Activated T-helper 17 cell treated with anti-CD3 and anti-CD28 coated beads, Interleukin-2, amount 50 U/mL, for 72 hours (primary cell): Measurements from ENCODE around the gene SYMPK. TPM values are rescaled to one million over a fixed set of nuclear protein-coding genes. Genes with fewer than 3 reads are reported as not detected.
A peak's percentile ranks its signal among the peaks of the same experiment; 100 is the strongest.

Source experiments
- ATAC-seq: fragments of 150-1000 bp; cut with Tn5 transposase; replicated peaks from 2 replicates; pipeline ENCODE4 v1.10.0; 2021; ENCODE audit warnings: mild to moderate bottlenecking, moderate library complexity
- H3K27ac Mint-ChIP-seq: one replicate; pipeline ENCODE4 v1.8.0; 2022; ENCODE audit warnings: mixed read lengths
- H3K27me3 Mint-ChIP-seq: one replicate; pipeline ENCODE4 v1.8.0; 2022; ENCODE audit warnings: mixed read lengths
- H3K36me3 Mint-ChIP-seq: one replicate; pipeline ENCODE4 v1.8.0; 2022; ENCODE audit warnings: low read depth, mild to moderate bottlenecking, mixed read lengths
- H3K4me1 Mint-ChIP-seq: one replicate; pipeline ENCODE4 v1.8.0; 2022; ENCODE audit warnings: mixed read lengths
- H3K4me3 Mint-ChIP-seq: one replicate; pipeline ENCODE4 v1.8.0; 2022; ENCODE audit warnings: mild to moderate bottlenecking, mixed read lengths
- H3K9me3 Mint-ChIP-seq: one replicate; pipeline ENCODE4 v1.8.0; 2022; ENCODE audit warnings: mixed read lengths
- total RNA-seq, 2 donors: library from RNA; stranded (reverse); gene quantifications; one replicate each; pipeline ENCODE4 v1.2.3, GENCODE V29; 2022

The SYMPK gene
- total RNA-seq, 2 donors from 2014 or later, result 98.2 to 122 TPM

- Mint-ChIP-seq H3K4me1 (no peaks in the 10 kb centered on the region), H3K36me3 (peaks cover 96% of the 10 kb centered on the region), H3K4me3 (no peak overlapping the region), H3K27me3 (no peaks in the 10 kb centered on the region), H3K27ac (no peak overlapping the region), H3K9me3 (no peaks in the 10 kb centered on the region)
- ATAC-seq, result no peak
Observed at GRCh38 chr19:45828945-45829344, 34.0 kb downstream of the SYMPK start.

GRCh38 chr19:45828523-45828922, 34.4 kb downstream of the SYMPK start:
- Mint-ChIP-seq H3K4me1 (no peaks in the 10 kb centered on the region), H3K36me3 (peaks cover 94% of the 10 kb centered on the region), H3K4me3 (no peak overlapping the region), H3K9me3 (no peaks in the 10 kb centered on the region), H3K27ac (no peak overlapping the region), H3K27me3 (no peaks in the 10 kb centered on the region)
- no peak for ATAC-seq

GRCh38 chr19:45827459-45828093, 35.4 kb downstream of the SYMPK start:
- no peak overlapping the region for H3K4me3 Mint-ChIP-seq
- H3K27me3 Mint-ChIP-seq, result no peaks in the 10 kb centered on the region
- no peak overlapping the region for H3K27ac Mint-ChIP-seq
- H3K36me3 Mint-ChIP-seq, result peaks cover 94% of the 10 kb centered on the region
- H3K4me1 Mint-ChIP-seq, result no peaks in the 10 kb centered on the region
- no peak for ATAC-seq
- no peaks in the 10 kb centered on the region for H3K9me3 Mint-ChIP-seq

DNA sequence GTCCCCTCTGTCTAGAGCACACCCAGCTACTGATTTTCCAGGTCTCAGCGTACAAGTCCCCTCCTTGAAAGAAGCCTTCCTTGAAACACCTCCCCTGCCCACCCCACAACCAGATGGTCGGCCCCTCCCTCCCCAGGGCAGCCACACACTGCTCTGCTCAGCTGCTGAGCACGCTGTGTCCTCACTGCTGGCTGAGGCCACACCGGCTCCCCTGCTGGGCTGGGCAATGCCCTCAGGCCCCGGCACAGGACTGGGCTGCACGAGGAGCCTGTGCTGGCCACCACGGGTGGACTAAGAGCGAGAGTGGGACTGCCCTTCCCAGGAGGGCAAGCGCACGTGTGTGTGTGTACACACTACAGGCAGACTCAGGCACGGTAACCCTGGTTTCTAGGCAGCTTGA, 36.0 kb downstream of the SYMPK start:
- Mint-ChIP-seq H3K27ac (no peak overlapping the region), H3K36me3 (peaks cover 88% of the 10 kb centered on the region), H3K27me3 (no peaks in the 10 kb centered on the region), H3K4me3 (no peak overlapping the region), H3K9me3 (no peaks in the 10 kb centered on the region), H3K4me1 (no peaks in the 10 kb centered on the region)
- no peak for ATAC-seq

- Mint-ChIP-seq H3K9me3 (no peaks in the 10 kb centered on the region), H3K27ac (no peak overlapping the region), H3K36me3 (peaks cover 85% of the 10 kb centered on the region), H3K4me3 (no peak overlapping the region), H3K4me1 (no peaks in the 10 kb centered on the region), H3K27me3 (no peaks in the 10 kb centered on the region)
- ATAC-seq, result no peak
Observed at GRCh38 chr19:45825917-45826893, 36.7 kb downstream of the SYMPK start.

DNA sequence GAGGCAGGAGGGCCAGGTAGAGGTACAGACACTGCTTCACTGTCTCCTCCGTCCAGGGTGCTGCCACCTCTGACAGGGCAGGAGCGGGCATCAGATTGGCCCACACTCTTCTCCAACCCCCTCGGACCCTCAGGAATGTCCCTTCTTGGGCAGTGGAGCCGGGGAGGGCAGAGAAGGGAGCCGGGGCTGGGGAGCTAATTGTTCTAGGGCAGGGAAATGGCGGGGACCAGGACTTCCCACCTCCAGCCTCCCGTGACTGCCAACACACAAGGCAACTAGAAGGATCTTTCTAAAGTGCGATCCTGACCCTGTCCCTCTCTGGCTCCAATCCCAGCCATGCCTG, 37.7 kb downstream of the SYMPK start:
- Mint-ChIP-seq H3K9me3 (no peaks in the 10 kb centered on the region), H3K36me3 (peaks cover 78% of the 10 kb centered on the region), H3K27ac (no peak overlapping the region), H3K4me3 (no peak overlapping the region), H3K27me3 (no peaks in the 10 kb centered on the region), H3K4me1 (no peaks in the 10 kb centered on the region)
- ATAC-seq, result no peak

GRCh38 chr19:45824531-45825262, 38.2 kb downstream of the SYMPK start:
- no peaks in the 10 kb centered on the region for H3K4me1 Mint-ChIP-seq

DNA sequence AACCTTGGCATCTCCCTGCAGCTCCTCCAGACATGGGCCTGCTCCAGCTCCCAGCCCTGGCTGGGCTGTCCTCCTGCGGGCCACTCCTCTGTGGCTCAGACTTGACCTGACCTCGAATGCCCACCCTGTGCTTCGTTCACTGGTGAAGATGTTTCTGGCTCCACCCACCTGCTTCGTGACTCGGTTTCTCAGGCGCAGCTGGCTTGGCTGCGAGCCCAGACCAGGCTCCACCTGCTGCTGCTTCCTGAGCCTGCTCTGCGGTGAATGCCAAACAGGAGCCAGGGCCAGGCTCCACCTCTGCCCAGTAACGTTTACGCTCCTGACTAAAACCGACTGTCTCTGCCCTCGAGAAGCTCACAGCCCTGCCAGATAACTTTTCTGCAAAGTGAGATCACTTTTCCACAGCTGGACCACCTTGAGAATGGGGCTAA, 38.9 kb downstream of the SYMPK start:
- Mint-ChIP-seq H3K4me3 (no peak overlapping the region), H3K9me3 (no peaks in the 10 kb centered on the region), H3K36me3 (peaks cover 72% of the 10 kb centered on the region), H3K27ac (no peak overlapping the region), H3K4me1 (no peaks in the 10 kb centered on the region), H3K27me3 (no peaks in the 10 kb centered on the region)
- ATAC-seq, result no peak

More at GRCh38 chr19:45824531-45825262, 38.2 kb downstream of the SYMPK start:
- ATAC-seq, result no peak
- H3K36me3 Mint-ChIP-seq, result peaks cover 72% of the 10 kb centered on the region
- H3K9me3 Mint-ChIP-seq, result no peaks in the 10 kb centered on the region
- no peaks in the 10 kb centered on the region for H3K27me3 Mint-ChIP-seq
- H3K4me3 Mint-ChIP-seq, result no peak overlapping the region
- H3K27ac Mint-ChIP-seq, result no peak overlapping the region

DNA sequence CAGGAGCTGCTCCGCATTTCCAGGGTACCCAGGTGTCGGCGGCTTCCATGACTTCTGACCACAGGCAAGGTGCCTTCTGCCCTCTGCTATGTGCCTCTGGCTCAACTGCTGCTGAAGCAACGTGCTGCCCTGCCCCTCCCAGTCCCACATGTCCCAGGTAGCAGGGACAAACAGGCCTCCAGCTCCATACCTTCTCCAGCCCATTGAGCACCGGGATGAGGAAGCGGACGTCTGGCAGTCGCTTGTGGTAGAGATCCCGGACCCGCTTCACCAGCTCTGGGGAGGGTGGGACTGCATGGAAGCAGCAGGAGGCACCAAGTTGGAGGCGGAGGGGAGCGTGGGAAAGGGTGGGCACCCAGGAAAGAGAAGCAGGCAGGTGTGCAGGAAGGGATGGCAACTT, 39.8 kb downstream of the SYMPK start:
- no peak for ATAC-seq
- peaks cover 63% of the 10 kb centered on the region for H3K36me3 Mint-ChIP-seq

GRCh38 chr19:45822716-45823115, 40.2 kb downstream of the SYMPK start:
- H3K4me3 Mint-ChIP-seq, result no peak overlapping the region
- no peak for ATAC-seq
- no peaks in the 10 kb centered on the region for H3K9me3 Mint-ChIP-seq
- H3K27ac Mint-ChIP-seq, result no peak overlapping the region
- no peaks in the 10 kb centered on the region for H3K4me1 Mint-ChIP-seq
- peaks cover 59% of the 10 kb centered on the region for H3K36me3 Mint-ChIP-seq
- no peaks in the 10 kb centered on the region for H3K27me3 Mint-ChIP-seq

More for the DNA sequence above, 39.8 kb downstream of the SYMPK start:
- Mint-ChIP-seq H3K27me3 (no peaks in the 10 kb centered on the region), H3K4me3 (no peak overlapping the region), H3K9me3 (no peaks in the 10 kb centered on the region), H3K4me1 (no peaks in the 10 kb centered on the region), H3K27ac (no peak overlapping the region)

DNA sequence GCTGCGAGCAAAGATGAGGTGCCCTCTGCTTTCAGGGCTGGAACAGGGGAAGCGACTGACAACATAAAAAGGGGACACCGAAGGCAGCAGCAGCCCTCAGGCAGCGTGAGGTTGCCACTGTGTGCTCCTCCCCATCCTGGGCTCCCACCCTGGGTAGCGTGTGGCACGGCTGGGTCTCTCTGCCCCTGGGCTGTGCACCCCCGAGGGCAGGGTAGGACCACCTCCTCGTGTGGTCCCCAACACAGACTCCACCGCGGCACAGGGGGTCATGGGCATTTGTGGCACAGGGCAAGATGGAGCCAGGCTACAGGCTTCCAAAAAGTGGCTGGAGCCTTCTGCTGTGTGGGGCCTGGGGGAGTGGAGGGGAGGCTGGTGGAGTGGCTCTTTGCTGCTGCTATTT, 41.4 kb downstream of the SYMPK start:
- Mint-ChIP-seq H3K9me3 (no peaks in the 10 kb centered on the region), H3K4me3 (no peak overlapping the region), H3K27ac (peak overlapping the region; percentile 36), H3K36me3 (peaks cover 53% of the 10 kb centered on the region), H3K4me1 (no peaks in the 10 kb centered on the region), H3K27me3 (no peaks in the 10 kb centered on the region)
- ATAC-seq, result no peak

DNA sequence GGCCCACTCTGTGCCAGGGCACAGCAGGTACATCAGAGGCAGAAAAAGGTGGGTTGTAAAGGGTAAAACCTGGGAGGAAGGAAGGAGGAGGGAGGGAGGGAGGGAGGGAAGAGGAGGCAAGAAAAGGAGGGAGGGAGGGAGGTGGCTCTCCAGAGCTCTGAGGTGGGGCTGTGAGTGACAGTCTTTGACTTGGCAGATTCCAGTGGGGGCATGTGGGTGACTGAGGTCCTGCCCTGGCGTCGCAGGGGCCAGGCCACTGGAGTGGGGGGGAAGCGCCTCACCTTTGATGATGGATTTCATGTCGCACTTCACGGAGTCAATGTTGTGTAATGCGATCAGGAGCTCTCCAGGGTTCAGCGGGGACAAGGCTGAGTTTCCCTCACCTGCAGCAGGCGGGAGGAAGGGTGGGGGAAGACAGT, 41.8 kb downstream of the SYMPK start:
- no peaks in the 10 kb centered on the region for H3K4me1 Mint-ChIP-seq
- H3K9me3 Mint-ChIP-seq, result no peaks in the 10 kb centered on the region
- ATAC-seq, result no peak
- peaks cover 48% of the 10 kb centered on the region for H3K36me3 Mint-ChIP-seq
- H3K27me3 Mint-ChIP-seq, result no peaks in the 10 kb centered on the region
- H3K27ac Mint-ChIP-seq, result peak overlapping the region; percentile 36
- H3K4me3 Mint-ChIP-seq, result no peak overlapping the region

DNA sequence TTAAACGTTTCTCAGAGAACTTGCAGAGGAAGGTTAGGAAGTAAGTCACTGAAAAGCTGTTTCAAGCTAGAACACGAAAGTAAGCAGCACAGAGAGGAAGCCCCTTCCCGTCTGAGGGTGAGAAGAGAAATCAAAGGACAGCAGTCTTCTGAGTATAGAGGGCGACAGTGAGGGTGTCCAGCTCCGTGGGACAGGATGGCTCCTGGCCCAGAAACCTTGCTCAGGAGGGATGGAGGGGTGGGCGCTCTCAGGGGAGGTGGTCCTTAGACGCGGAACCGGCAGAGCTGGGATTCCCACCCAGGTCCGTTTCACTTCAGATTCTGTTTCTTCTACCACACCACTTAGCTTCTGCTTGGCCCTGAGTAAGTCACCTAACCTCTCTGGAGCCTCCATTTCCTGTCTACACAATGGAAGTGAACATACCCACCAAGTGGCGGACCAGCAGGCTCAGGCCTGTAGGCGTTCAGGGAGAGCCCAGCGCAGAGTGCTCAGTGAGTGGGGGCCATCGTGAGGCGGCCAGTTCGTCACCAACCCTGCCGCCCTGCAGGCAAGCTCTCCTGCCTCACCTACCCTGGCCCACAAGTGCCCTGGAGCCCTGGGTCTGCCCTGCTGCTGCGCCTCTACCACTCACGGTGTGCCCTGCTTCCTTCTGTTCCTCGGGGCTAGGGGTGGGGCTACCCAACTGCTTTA, 42.4 kb downstream of the SYMPK start:
- H3K27ac Mint-ChIP-seq, result no peak overlapping the region

GRCh38 chr19:45819769-45820168, 43.2 kb downstream of the SYMPK start:
- H3K4me1 Mint-ChIP-seq, result no peaks in the 10 kb centered on the region
- no peaks in the 10 kb centered on the region for H3K27me3 Mint-ChIP-seq
- H3K27ac Mint-ChIP-seq, result peak overlapping the region; percentile 56
- peaks cover 44% of the 10 kb centered on the region for H3K36me3 Mint-ChIP-seq
- no peak overlapping the region for H3K4me3 Mint-ChIP-seq
- ATAC-seq, result no peak
- H3K9me3 Mint-ChIP-seq, result no peaks in the 10 kb centered on the region

More for the DNA sequence above, 42.4 kb downstream of the SYMPK start:
- H3K27me3 Mint-ChIP-seq, result no peaks in the 10 kb centered on the region
- H3K4me1 Mint-ChIP-seq, result no peaks in the 10 kb centered on the region
- no peak overlapping the region for H3K4me3 Mint-ChIP-seq
- no peak for ATAC-seq
- peaks cover 47% of the 10 kb centered on the region for H3K36me3 Mint-ChIP-seq
- no peaks in the 10 kb centered on the region for H3K9me3 Mint-ChIP-seq
